SU-DHL-6 (cell line): ENCODE data around the gene TMEM88.

Experiments used
- H2AFZ ChIP-seq: fragments of 200-600 bp; sonication (generic); 2 replicates; pipeline ENCODE4 v1.6.1; 2014; ENCODE audit warnings: low read depth, mild to moderate bottlenecking, moderate library complexity, mixed read lengths, antibody characterized with exemption, low read length; ENCODE audit not compliant: severe bottlenecking
- H3F3A ChIP-seq: fragments of 200-600 bp; shearing (Covaris generic); 2 replicates; pipeline ENCODE4 v1.6.0; 2016; ENCODE audit warnings: antibody characterized with exemption, mild to moderate bottlenecking; ENCODE audit not compliant: insufficient read depth
- H3K27ac ChIP-seq: fragments of 200-600 bp; sonication (generic); 2 replicates; pipeline ENCODE4 v1.5.1; 2016; ENCODE audit warnings: low read depth, mild to moderate bottlenecking, low read length, moderate library complexity, mixed read lengths
- H3K27me3 ChIP-seq: fragments of 200-600 bp; sonication (generic), shearing (Covaris generic); 2 replicates; pipeline ENCODE4 v1.6.0; 2014; ENCODE audit warnings: mild to moderate bottlenecking, low read length
- H3K36me3 ChIP-seq: fragments of 200-600 bp; sonication (generic); 2 replicates; pipeline ENCODE4 v1.6.1; 2014; ENCODE audit warnings: mild to moderate bottlenecking, low read length, mixed read lengths
- H3K4me2 ChIP-seq: fragments of 300-600, 200-600 bp; shearing (Covaris generic), sonication (generic); 2 replicates; pipeline ENCODE4 v1.6.0; 2014; ENCODE audit warnings: low read length, low read depth, mild to moderate bottlenecking; ENCODE audit not compliant: poor library complexity, severe bottlenecking
- H3K4me3 ChIP-seq: fragments of 200-600 bp; sonication (generic); 2 replicates; pipeline ENCODE4 v1.5.1; 2014; ENCODE audit warnings: antibody characterized with exemption, low read length, mild to moderate bottlenecking, mixed read lengths; ENCODE audit not compliant: insufficient read depth, poor library complexity, severe bottlenecking
- H3K79me2 ChIP-seq: fragments of 200-600 bp; sonication (generic); 2 replicates; pipeline ENCODE4 v1.6.1; 2014; ENCODE audit warnings: mild to moderate bottlenecking, low read length, moderate library complexity; ENCODE audit not compliant: insufficient read depth
- H3K9ac ChIP-seq: fragments of 200-600 bp; sonication (generic); 2 replicates; pipeline ENCODE4 v1.7.0; 2014; ENCODE audit warnings: mild to moderate bottlenecking, low read length
- H3K9me2 ChIP-seq: fragments of 200-600 bp; sonication (generic); replicated peaks from 2 replicates; pipeline ENCODE4 v1.6.1; 2014; ENCODE audit warnings: low read length; ENCODE audit not compliant: insufficient read depth
- H3K9me3 ChIP-seq: fragments of 200-600 bp; sonication (generic); 2 replicates; pipeline ENCODE4 v1.6.1; 2014; ENCODE audit warnings: low read length, mixed read lengths; ENCODE audit not compliant: insufficient read depth
- H4K20me1 ChIP-seq: fragments of 200-600 bp; sonication (generic); 2 replicates; pipeline ENCODE4 v1.6.1; 2014; ENCODE audit warnings: low read depth, mild to moderate bottlenecking, antibody characterized with exemption, low read length, moderate library complexity, mixed read lengths
- CTCF ChIP-seq: fragments of 200-600 bp; sonication (generic); IDR thresholded peaks from one replicate; pipeline ENCODE4 v1.5.1; 2017; ENCODE audit warnings: antibody characterized with exemption, mild to moderate bottlenecking, low read length, moderate library complexity; ENCODE audit not compliant: insufficient read depth, poor library complexity, severe bottlenecking
- EZH2phosphoT487 ChIP-seq: fragments of 200-600 bp; sonication (generic), shearing (Covaris generic); conservative IDR thresholded peaks from 2 replicates; pipeline ENCODE4 v1.6.1; 2018; ENCODE audit warnings: mild to moderate bottlenecking, antibody characterized with exemption, low read length, moderate library complexity, mixed read lengths

The TMEM88 gene

GRCh38 chr17:7823581-7824001 lies 31.3 kb upstream of the TMEM88 start:
- no peak overlapping the region for H3K4me3 ChIP-seq
- H3K9me3 ChIP-seq = no peaks in the 10 kb centered on the region
- no peaks in the 10 kb centered on the region for H3K27me3 ChIP-seq
- no peak overlapping the region for H3K4me2 ChIP-seq
- no peaks in the 10 kb centered on the region for H3K9me2 ChIP-seq
- no peaks in the 10 kb centered on the region for H3F3A ChIP-seq
- H2AFZ ChIP-seq = no peak overlapping the region
- no peaks in the 10 kb centered on the region for H3K36me3 ChIP-seq
- no peaks in the 10 kb centered on the region for H3K79me2 ChIP-seq
- H3K27ac ChIP-seq = no peak overlapping the region
- H3K9ac ChIP-seq = no peak overlapping the region
- no peaks in the 10 kb centered on the region for H4K20me1 ChIP-seq
- TF ChIP-seq EZH2phosphoT487 (no peak), CTCF (no peak)

- H4K20me1 ChIP-seq = no peaks in the 10 kb centered on the region
- H3K4me3 ChIP-seq = no peak overlapping the region
- TF ChIP-seq EZH2phosphoT487 (no peak), CTCF (no peak)
- H3K4me2 ChIP-seq = no peak overlapping the region
- H3K36me3 ChIP-seq = no peaks in the 10 kb centered on the region
- no peaks in the 10 kb centered on the region for H3F3A ChIP-seq
- no peaks in the 10 kb centered on the region for H3K9me2 ChIP-seq
- H3K9me3 ChIP-seq = no peaks in the 10 kb centered on the region
- H3K79me2 ChIP-seq = no peaks in the 10 kb centered on the region
- H2AFZ ChIP-seq = no peak overlapping the region
- no peak overlapping the region for H3K9ac ChIP-seq
- H3K27ac ChIP-seq = no peak overlapping the region
- H3K27me3 ChIP-seq = no peaks in the 10 kb centered on the region
Observed at GRCh38 chr17:7824021-7824924, 30.6 kb upstream of the TMEM88 start.

- H3F3A ChIP-seq = no peaks in the 10 kb centered on the region
- no peak overlapping the region for H3K4me3 ChIP-seq
- no peaks in the 10 kb centered on the region for H4K20me1 ChIP-seq
- H3K27ac ChIP-seq = no peak overlapping the region
- no peak overlapping the region for H2AFZ ChIP-seq
- H3K9me3 ChIP-seq = no peaks in the 10 kb centered on the region
- TF ChIP-seq EZH2phosphoT487 = no peak
- TF ChIP-seq CTCF = no peak
- no peaks in the 10 kb centered on the region for H3K27me3 ChIP-seq
- no peaks in the 10 kb centered on the region for H3K79me2 ChIP-seq
- H3K36me3 ChIP-seq = no peaks in the 10 kb centered on the region
- no peaks in the 10 kb centered on the region for H3K9me2 ChIP-seq
- no peak overlapping the region for H3K9ac ChIP-seq
- H3K4me2 ChIP-seq = no peak overlapping the region
Observed at GRCh38 chr17:7825206-7825990, 29.5 kb upstream of the TMEM88 start.
